NT2/D1 (cell line): ENCODE measurements around the gene DSTN.

ENCODE experiments used
- SUZ12 ChIP-seq: IDR thresholded peaks from 2 replicates; pipeline ENCODE4 v1.6.1; 2011; ENCODE audit not compliant: insufficient read length, insufficient read depth; ENCODE audit errors: extremely low read depth
- YY1 ChIP-seq: IDR thresholded peaks from 2 replicates; pipeline ENCODE4 v1.6.1; 2011; ENCODE audit not compliant: insufficient read length, insufficient read depth
- ZNF274 ChIP-seq: IDR thresholded peaks from 2 replicates; pipeline ENCODE4 v1.6.1; 2011; ENCODE audit warnings: mild to moderate bottlenecking, low read depth, low read length

DNA sequence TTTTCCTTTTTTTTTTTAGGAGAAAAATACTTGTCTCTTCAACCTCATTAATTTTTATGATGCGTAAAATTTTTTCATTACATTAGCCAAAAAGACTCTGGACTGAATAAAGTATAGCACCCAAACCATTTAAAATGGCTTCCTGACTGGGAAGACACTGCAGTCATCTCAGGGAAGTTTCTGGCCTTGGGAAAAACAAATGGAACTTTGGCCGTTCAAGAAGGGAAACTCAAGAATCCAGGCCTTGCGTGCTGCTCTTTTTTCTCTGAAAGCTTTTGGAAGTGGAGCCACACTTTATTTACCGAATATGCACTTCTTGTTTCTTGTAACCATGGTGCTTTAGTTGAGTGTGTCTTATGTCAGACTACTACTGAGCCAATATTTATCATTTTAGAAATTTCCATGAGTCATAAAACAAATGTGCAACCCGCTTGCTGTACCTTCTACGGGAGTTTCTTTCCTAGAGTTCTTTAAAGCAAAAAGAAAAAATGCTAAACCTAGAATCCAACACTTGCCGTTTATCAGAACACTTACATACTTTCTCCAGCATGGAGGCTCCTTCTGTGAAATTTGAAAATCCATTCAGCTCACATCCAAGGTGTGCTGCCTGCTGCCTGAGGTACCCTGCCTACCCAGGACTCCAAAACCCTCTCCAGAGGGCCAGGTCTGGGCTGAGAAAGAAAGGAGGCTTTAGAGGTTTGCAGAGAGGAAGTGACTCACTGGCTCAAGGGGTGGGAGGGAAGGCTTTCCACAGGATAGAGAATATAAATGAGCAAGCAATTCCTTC, 11.5 kb upstream of the DSTN start:
- TF ChIP-seq ZNF274 (no peak), YY1 (no peak), SUZ12 (no peak)
